GM12872 (cell line): ENCODE results near the gene ZNF598.

Source experiments
- TF ChIP-seq, protein P1 (sequence below): IDR thresholded peaks from 3 replicates; pipeline ENCODE4 v1.5.1; 2011; ENCODE audit warnings: low read depth, mild to moderate bottlenecking, low read length, moderate library complexity; ENCODE audit not compliant: insufficient read depth

Gene ZNF598

DNA sequence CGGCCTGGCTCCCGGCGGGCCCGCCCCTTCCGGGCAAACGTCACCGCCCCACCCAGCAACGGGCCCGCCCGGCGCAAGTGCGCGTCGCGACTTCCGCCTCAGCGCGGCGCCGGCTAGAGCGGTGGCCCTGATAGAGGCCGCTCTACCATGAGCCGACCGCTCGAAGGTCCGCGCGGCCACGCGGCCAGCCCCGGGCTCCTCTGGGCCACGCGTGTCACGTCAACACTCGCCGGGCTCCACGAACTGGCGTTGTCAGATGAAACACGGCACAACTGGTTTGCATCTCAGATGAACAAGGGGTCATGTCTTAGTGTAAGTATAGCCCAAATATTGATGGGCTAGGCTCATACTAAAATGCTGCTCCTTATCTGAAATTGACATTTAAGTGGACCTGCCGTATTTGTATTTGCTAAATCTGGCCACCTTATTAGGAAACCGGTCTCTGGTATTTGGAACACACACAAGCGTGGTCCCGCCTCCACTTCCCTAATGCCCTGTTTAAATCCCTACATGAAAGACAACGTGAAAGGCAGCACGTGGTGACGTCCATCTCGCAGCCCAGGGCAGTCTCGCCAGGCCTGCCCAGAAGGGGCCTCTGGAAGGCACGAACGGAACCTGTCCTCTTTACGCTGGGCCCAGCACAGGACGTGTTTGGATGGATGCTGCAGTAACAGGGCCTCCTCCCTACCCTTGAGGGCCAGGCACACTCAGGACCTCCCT, at the start of gene ZNF598:
ZNF598 (minus strand) TSS at position 31 of the 720 bp plus-strand sequence.
- TF ChIP-seq, protein P1, sequence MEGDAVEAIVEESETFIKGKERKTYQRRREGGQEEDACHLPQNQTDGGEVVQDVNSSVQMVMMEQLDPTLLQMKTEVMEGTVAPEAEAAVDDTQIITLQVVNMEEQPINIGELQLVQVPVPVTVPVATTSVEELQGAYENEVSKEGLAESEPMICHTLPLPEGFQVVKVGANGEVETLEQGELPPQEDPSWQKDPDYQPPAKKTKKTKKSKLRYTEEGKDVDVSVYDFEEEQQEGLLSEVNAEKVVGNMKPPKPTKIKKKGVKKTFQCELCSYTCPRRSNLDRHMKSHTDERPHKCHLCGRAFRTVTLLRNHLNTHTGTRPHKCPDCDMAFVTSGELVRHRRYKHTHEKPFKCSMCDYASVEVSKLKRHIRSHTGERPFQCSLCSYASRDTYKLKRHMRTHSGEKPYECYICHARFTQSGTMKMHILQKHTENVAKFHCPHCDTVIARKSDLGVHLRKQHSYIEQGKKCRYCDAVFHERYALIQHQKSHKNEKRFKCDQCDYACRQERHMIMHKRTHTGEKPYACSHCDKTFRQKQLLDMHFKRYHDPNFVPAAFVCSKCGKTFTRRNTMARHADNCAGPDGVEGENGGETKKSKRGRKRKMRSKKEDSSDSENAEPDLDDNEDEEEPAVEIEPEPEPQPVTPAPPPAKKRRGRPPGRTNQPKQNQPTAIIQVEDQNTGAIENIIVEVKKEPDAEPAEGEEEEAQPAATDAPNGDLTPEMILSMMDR, result no peak

DNA sequence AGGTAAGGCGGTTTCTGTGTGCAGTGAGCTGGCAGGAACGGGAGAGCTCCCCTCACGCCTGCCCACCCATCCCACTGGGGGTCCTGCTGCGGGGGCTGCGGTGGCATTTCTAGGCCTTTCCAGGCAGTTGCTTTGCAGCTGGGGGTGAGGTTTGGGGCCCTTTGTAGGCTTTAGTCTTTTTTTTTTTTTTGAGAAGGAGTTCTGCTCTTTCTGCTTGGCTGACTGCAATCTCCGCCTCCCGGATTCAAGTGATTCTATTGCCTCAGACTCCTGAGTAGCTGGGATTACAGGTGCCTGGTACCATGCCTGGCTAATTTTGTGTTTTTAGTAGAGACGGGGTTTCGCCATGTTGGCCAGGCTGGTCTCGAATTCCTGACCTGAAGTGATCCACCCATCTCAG, 49.3 kb upstream of the ZNF598 start:
- TF ChIP-seq, protein P1, result no peak

DNA sequence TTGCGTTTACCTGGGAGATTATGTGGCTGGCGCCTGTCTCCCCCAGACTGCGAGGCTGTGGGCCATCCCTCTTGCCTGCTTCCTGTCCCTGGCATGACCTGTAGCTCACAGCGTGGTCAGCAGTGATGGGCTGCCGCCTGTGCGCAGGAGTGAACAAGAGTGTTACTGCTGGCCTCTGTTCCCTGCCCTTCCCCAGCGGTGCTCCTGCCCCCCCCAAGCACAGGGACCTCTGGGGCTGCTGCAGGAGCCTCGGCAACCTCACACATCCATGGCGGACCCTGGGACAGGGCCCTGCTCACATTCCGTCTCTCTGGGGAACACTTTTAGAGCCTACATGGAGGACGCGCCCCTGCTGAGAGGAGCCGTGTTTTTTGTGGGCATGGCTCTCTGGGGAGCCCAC, 48.8 kb upstream of the ZNF598 start:
- TF ChIP-seq, protein P1, result no peak

DNA sequence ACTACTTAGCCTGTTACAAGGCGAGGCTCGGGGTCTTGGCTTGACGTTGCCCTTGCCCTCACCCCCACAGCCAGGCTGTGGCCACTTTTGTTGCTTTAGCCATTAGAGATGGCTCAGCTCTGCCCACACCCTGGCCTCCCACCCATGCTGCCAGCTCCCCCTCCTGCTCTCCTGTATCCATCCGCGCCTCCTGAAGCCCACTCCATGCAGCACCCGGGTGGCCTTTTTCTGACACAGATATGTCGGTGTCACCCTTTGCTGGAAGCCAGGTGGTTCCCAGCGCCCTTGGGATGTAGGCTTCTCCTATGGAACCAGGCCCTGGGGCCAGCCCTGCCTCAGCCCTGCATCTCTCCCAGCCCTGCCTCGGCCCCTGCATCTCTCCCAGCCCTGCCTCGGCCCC, 47.8 kb upstream of the ZNF598 start:
- TF ChIP-seq, protein P1, result no peak

DNA sequence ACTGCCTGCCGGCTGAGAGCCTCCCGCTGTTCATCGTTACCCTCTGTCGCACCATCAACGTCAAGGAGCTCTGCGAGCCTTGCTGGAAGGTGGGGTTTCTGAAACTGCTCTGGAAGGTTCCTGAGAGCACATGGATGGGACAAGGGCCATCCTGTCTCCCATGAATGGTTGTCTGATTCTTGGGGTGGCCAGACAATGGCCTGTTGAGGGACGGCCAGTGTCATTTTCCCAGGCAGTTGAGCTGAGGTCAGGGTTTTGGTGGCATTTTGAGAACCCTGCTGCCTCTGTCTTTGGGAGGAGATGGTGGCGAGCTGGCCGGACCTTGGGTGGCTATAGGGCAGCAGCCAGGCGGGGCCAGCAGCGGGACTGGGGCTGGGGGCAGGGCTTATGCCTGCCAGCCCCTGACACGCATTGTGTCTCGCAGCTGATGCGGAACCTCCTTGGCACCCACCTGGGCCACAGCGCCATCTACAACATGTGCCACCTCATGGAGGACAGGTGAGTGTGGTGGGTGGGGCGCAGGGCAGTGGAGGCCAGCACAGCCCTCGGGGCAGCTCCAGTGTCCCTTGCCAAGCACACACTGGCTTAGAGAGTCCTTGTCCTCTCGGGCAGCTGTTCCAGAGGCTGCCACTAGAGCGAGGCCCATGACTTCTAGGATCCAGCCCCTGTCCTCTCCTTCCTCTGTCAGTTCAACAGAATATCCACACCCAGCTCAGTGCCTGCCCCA, 47.2 kb upstream of the ZNF598 start:
- TF ChIP-seq, protein P1, result peak; percentile 37; the same call in 1 of the 3 replicates

DNA sequence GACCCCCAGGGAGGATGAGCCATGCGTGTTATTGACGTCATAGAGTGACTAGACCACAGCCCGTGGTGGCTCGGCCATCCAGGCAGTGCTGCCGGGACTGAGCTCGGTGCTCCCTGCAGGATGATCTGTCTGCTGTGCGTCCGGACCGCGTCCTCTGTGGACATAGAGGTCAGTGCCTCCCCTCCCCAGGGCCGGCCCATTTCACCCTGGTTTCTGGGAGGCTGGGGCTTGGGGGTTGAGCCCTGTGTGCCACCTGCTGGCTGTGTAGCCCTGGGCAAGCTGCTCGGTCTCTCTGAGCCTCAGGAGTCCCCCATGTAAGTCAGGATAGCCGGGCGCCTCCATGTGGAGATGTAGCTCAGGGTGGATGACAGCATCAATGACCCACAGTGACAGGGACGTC, 46.5 kb upstream of the ZNF598 start:
- TF ChIP-seq, protein P1, result no peak

DNA sequence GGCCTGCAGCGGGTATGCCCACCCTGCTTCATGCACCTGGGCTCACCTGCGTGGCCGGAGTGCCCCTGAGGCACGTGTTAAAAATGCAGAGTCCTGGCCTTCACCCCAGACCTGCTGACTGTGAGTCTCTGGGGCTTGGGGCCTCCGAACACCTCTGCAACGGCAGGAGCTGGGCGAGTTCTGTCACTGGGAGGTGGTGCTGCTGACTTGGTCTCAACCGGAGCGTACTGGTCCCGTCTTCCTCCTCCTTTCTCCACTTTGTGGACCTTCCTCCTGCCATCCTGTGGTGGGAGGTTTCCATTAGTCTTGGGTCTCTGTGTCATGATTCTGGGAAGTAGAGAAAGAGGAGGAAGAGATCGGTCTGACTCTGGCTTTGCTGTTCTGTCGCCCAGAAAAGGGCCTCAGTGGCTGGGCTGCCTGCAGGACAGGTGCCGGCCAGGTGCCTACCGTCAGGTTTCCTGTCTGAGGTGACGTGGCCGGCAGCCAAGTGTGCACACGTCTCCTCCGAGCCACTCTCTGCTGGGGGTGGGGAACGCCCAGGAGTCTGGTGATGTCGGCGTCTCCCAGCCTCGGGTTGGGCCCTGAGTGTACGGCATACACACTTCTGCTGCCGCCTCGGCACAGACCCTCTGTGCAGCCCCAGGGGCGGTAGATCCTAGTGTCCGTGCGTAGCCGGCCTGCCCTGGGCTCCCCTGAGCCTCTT, 45.1 kb upstream of the ZNF598 start:
- TF ChIP-seq, protein P1, result no peak
